Measurements from ENCODE around the gene BOD1. TPM values are rescaled to one million over a fixed set of nuclear protein-coding genes. Genes with fewer than 3 reads are reported as not detected.

BOD1 gene
- 45.1 and 50.4 TPM in 2 replicates for total RNA-seq

GRCh38 chr5:173616577-173617118 is at the start of gene BOD1:
Gene BOD1, minus strand, starts transcription at chr5:173616650. Its CDS starts 214 bp downstream, at chr5:173616436.

